HG03571 (cell line): ENCODE data around the gene RUSF1.
A peak's percentile ranks its signal among the peaks of the same experiment; 100 is the strongest.
"Not testable (repeated sequence)": the region's sequence is repeated elsewhere in the genome, so short reads cannot be mapped to it uniquely, and the experiment has no call there.

Experiments used
- ATAC-seq: cut with Tn5 transposase; IDR thresholded peaks from one replicate; pipeline ENCODE4 v1.9.1; 2021; ENCODE audit not compliant: unreplicated experiment

The RUSF1 gene

GRCh38 chr16:31517800-31518402 is 9.7 kb upstream of the RUSF1 start:
- ATAC-seq = no peak

- ATAC-seq = no peak
Observed at GRCh38 chr16:31513884-31514283, 5.7 kb upstream of the RUSF1 start.

DNA sequence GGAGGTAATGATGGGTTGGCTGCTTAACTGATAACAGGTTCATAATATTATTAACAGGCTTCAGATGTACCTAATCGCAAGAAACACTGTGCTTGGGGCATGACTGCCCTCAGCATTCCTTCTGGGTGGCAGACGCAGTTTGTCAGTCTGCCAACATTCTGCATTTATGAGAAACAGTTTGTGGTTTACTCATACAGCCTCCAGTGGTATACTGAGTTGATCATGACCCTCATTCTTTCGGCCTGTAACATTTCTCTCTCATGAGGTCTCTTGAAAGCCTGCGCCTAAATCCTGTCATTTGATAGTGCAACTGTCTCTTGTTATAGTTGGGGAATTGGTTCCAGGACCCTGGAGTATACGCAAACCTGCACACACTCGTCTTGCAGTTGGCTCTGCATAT is 4.9 kb upstream of the RUSF1 start:
- ATAC-seq = no peak

GRCh38 chr16:31508706-31509195 is 560 bp upstream of the RUSF1 start:
- no peak for ATAC-seq

DNA sequence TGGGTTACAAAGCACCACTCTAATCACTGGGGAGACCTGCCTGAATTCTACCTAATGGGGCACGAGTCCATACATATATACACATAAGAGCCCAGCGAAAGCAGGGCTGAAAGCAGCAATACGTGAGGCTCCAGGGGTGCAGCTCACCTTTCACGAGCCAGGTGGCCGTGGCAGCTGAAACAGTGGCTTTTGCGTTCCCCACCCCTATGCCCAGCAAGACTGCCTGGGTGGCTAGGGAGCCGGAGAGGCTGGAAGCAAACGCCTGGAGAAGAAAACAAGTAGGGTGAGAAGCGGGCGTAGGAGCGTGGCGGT is 618 bp downstream of the RUSF1 start:
- peak; percentile 2 for ATAC-seq

GRCh38 chr16:31505483-31505882 is 2.7 kb downstream of the RUSF1 start:
- ATAC-seq = no peak

- ATAC-seq = no peak
Observed at GRCh38 chr16:31504159-31504558, 4.0 kb downstream of the RUSF1 start.

GRCh38 chr16:31503555-31503954 is 4.6 kb downstream of the RUSF1 start:
- not testable (repeated sequence) for ATAC-seq

GRCh38 chr16:31502981-31503380 is 5.2 kb downstream of the RUSF1 start:
- ATAC-seq = no peak

- no peak for ATAC-seq
Observed at GRCh38 chr16:31501966-31502348, 6.2 kb downstream of the RUSF1 start.

DNA sequence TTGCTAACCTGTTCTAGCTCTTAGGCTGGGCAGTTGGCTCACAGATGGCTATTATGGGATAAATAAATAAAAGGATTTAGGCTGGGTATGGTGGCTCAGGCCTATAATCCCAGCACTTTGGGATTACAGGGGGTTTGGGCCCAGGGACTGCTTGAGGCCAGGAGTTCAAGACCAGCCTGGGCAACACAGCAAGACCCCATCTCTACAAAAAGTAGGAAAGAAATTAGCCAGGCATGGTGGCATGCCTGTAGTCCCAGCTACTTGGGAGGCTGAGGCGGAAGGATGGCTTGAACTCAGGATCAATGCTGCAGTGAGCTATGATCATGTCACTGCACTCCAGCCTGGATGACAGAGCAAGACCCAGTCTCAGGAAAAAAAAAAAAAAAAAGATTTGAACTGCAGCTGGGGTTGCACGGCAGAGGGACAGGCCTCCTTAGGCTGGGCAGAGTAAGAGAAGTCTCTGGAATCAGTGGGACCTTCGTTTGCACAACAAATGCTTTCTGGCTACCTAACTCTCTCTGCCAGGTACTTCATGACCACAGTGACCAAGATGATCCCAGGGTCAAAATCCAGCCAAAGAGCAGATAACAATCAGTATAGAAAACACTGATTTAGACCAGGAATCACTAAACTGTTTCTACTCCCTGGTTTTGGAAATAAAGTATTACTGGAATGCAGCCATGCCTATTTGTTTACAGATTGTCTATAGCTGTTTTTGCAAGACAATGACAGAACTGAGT is 6.8 kb downstream of the RUSF1 start:
- ATAC-seq = no peak

GRCh38 chr16:31499928-31500327 is 8.3 kb downstream of the RUSF1 start:
- no peak for ATAC-seq

DNA sequence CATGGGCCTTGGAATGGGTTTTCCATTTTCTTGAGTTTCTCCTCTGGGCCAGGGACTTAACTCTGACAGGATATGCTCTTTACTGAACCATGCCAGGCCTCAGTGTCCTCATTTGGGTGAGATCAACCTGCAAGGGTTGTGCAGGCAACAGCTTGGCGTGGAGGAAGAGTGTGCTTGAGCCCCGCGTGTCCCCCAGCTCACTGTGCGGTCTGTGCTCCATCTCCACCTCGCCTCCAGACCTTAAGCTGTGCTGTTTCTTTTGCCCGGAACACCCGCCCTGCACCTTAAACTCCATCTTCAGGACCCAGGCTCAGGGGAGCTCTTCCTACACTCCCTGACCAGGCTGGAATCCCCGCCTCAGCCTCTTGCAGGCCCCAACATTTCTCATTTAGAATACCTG is 9.7 kb downstream of the RUSF1 start:
- no peak for ATAC-seq

DNA sequence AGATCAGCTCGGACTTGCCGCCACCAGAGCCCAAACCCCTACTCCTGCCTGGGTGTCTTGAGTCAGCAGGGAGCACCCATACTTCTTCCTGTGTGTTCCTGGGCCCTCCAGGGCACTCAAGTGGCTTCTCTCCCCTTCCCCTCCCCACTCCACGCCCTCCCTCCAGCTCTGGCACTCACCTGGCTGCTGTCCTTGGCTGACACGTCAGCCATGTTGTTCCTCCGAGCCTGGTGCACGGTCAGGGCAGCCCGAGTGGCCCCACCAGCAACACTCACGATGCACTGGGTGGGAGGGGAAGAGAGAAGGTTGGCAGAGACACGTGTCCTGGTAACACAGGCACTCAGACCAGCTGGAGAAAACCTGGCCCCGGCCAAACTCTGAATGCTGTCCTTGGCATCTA is 11.5 kb downstream of the RUSF1 start:
- ATAC-seq = no peak

DNA sequence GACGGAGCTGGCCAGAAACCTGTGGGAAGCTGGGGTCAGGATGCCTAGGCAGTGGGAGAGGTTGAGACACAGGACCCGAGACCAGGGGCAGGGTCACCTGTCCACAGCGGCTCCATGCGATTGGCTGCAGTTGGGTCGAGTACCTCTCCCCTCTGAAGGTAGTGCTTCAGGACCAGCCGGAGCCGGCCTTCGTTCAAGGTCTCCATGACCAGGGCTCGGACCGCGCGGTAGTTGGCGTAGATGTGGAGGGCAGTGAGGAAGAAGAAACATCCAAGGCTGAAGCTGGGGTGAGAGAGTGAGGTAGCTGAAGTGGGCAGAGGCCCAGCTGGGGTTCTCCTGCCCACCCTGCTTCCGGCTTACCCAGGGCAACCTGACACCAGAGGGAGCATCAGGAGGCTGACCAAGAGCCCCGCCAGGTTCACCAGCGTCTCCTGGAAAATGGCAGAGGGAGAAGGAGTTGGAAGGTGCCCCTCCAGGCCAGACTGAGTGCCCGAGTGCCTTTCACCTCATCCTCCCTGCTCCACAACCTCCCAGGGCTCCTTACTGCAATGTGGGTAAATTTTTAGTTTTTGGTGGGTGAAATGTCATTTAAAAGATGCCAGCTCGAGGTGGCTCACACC is 14.6 kb downstream of the RUSF1 start:
- no peak for ATAC-seq

GRCh38 chr16:31491778-31492418 is 16.3 kb downstream of the RUSF1 start:
- no peak for ATAC-seq

DNA sequence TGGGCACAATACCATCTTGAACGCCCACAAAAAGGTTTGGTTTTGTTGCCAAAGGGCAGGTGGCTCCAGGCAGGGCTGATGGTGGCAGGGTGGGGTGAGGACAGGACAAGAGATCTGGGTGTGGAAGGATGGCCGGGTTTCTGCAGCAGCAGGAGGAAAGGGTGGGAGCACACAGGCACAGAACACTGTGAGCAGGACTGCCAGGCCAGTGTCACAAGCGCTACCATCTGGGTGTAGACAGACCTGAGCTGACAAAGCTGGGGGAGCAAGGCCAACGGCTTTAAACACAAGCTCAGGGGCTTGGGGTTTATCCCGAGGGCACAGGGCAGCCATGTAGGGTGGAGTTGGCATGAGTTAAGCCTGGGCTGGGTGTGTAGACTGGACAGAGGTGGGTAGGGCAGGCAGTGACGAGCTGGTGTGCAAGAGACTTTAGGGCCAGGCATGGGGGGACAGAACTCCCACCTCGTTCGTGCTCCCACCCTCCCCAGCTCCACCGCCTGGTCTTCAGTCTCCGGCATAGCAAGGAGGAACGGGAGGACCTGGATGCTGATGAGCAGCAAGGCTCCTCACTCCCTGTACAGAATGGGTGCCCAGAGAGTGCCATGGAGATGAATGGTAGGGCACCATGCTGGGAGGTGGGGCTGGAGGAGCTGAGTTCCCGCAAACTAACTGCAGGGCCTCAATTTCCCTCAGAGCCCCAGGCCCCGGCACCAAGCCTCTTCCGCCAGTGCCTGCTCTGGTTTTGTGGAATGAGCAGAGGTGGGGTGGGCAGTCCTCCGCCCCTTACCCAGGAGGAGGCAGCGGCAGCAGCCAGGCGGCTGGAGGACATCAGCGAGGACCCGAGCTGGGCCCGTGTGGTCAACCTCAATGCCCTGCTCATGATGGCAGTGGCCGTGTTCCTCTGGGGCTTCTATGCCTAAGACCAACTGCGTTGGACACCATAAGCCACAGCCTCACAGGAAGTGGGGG is 18.3 kb downstream of the RUSF1 start:
- no peak for ATAC-seq

GRCh38 chr16:31489298-31489564 is 19.0 kb downstream of the RUSF1 start:
- no peak for ATAC-seq

GRCh38 chr16:31488468-31489297 is 19.5 kb downstream of the RUSF1 start:
- ATAC-seq = no peak
